ENCODE data around the gene U2SURP. TPM values are rescaled to one million over a fixed set of nuclear protein-coding genes. Genes with fewer than 3 reads are reported as not detected.

U2SURP gene
- total RNA-seq, 1 donor from 2014 or later, result 22.5 TPM

GRCh38 chr3:143100451-143100850, 99.1 kb downstream of the U2SURP start:
- no peak for DNase-seq (ENCODE audit: low read depth in 2 of 2)

GRCh38 chr3:143101792-143102381, 100.5 kb downstream of the U2SURP start:
- DNase-seq (ENCODE audit: low read depth in 2 of 2), result no peak

- no peak for DNase-seq (ENCODE audit: low read depth in 2 of 2)
These were observed 102.3 kb downstream of the U2SURP start for GRCh38 chr3:143103652-143104051.

GRCh38 chr3:143105170-143105569, 103.8 kb downstream of the U2SURP start:
- no peak for DNase-seq (ENCODE audit: low read depth in 2 of 2)

GRCh38 chr3:143109861-143110260, 108.5 kb downstream of the U2SURP start:
- no peak for DNase-seq (ENCODE audit: low read depth in 2 of 2)

Other genes starting within 250 kb of the U2SURP start
- 0.13 TPM in 2 replicates for gene PCOLCE2, start 112.5 kb upstream of the U2SURP start, total RNA-seq
- gene PAQR9, start 37.9 kb upstream of the U2SURP start, total RNA-seq, result not detected in 2 replicates
- gene CHST2, start 118.2 kb downstream of the U2SURP start, total RNA-seq, result 2.1 and 3.7 TPM in 2 replicates

Data from dermis microvascular lymphatic vessel endothelial cell (primary cell).